HG03342 (cell line): ENCODE measurements around the gene B4GAT1.

ENCODE experiments used
- ATAC-seq: cut with Tn5 transposase; IDR thresholded peaks from one replicate; pipeline ENCODE4 v1.9.1; 2021; ENCODE audit warnings: mild to moderate bottlenecking, moderate library complexity; ENCODE audit not compliant: unreplicated experiment

Gene B4GAT1

GRCh38 chr11:66338276-66339161 is 8.9 kb downstream of the B4GAT1 start:
- no peak for ATAC-seq

- ATAC-seq = no peak
Observed at GRCh38 chr11:66337103-66337899, 10.1 kb downstream of the B4GAT1 start.

- ATAC-seq = peak; percentile 60
Observed at GRCh38 chr11:66336234-66337102, 11.0 kb downstream of the B4GAT1 start, which contains the start of gene RIN1. Gene RIN1, minus strand, starts transcription at chr11:66336434. Its CDS starts 32 bp downstream, at chr11:66336402.

- ATAC-seq = no peak
Observed at GRCh38 chr11:66335531-66336233, 11.7 kb downstream of the B4GAT1 start.

GRCh38 chr11:66334605-66335442 is 12.6 kb downstream of the B4GAT1 start:
- no peak for ATAC-seq

GRCh38 chr11:66333896-66334604 is 13.4 kb downstream of the B4GAT1 start:
- ATAC-seq = no peak

GRCh38 chr11:66333220-66333877 is 14.1 kb downstream of the B4GAT1 start:
- no peak for ATAC-seq

GRCh38 chr11:66332371-66333219 is 14.8 kb downstream of the B4GAT1 start:
- no peak for ATAC-seq

GRCh38 chr11:66331542-66332370 is 15.7 kb downstream of the B4GAT1 start:
- ATAC-seq = no peak

GRCh38 chr11:66330931-66331330 is 16.5 kb downstream of the B4GAT1 start:
- ATAC-seq = no peak

- ATAC-seq = no peak
Observed at GRCh38 chr11:66329165-66329673, 18.2 kb downstream of the B4GAT1 start.

GRCh38 chr11:66328302-66329144 is 18.9 kb downstream of the B4GAT1 start:
- ATAC-seq = peak; percentile 63

- ATAC-seq = no peak
Observed at GRCh38 chr11:66328031-66328301, 19.5 kb downstream of the B4GAT1 start.

- no peak for ATAC-seq
Observed at GRCh38 chr11:66327171-66328030, 20.0 kb downstream of the B4GAT1 start.
